Stimulated activated naive CD4-positive, alpha-beta T cell treated with Interleukin-2 at 50 U/mL for 16 hours (primary cell): ENCODE results near the gene GNA12.
"Not testable (repeated sequence)": the region's sequence is repeated elsewhere in the genome, so short reads cannot be mapped to it uniquely, and the experiment has no call there.

Source experiments
- DNase-seq: peaks from one replicate; lab custom pipeline; 2025; lab: John Stamatoyannopoulos, UW

Gene GNA12

GRCh38 chr7:2691011-2691707 is 152.9 kb downstream of the GNA12 start:
- DNase-seq: no peak

DNA sequence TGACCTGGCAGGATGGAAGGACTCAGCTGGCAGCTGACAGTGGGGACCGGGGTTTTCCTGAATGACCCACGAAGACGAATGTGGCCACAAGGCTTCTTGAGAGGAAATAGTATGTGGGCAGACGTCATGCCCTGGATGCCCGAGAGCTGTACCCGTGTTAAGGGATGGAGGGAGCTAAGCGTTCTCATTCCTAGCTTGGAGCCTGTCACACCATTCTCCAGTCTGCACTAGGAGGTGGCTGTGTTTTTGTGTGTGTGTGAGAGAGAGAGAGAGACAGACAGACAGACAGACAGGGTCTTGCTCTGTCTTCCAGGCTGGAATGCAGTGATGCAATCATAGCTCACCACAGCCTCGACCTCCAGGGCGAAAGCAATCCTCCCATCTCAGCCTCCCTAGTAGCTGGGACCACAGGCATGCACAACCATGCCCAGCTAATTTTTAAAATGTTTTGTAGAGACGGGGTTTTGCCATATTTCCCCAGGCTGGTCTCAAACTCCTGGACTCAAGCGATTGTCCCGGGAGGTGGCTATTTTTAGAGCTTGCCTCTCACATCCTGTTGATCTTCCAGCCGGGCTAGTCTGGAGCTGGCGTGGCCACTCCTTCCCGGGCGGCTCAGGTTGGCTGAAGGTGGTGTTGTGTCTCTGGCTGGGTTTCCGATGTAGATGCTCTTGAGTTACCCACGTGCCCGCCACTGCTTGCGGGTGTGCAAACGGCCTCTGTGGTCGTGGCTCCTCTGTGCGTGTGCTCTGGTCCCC is 154.0 kb downstream of the GNA12 start:
- DNase-seq: no peak

DNA sequence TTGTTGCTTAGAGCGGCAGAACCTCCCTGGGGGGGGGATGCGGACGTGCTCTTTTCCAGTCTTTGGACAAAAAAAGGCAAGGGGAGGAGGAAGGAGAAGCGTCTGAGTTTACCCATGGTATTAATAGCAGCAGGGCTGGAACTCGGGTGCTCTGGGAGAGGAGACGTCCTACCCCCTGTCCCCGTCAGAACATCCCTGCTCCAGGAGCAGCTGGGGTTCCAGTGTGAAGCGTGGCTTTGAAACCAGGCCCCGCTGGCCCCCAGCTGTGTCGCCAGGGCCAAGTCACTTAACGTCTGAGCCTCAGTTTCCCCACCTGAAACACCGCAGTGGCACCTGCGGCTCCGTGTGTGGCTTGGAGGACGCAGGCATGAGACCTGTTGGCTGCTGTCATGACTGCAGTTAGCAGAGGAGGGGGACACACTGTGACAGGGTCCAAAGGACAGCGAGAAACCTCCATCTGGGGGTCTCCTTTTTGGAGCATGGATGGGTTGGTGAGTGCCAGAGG is 154.7 kb downstream of the GNA12 start:
- no peak for DNase-seq

DNA sequence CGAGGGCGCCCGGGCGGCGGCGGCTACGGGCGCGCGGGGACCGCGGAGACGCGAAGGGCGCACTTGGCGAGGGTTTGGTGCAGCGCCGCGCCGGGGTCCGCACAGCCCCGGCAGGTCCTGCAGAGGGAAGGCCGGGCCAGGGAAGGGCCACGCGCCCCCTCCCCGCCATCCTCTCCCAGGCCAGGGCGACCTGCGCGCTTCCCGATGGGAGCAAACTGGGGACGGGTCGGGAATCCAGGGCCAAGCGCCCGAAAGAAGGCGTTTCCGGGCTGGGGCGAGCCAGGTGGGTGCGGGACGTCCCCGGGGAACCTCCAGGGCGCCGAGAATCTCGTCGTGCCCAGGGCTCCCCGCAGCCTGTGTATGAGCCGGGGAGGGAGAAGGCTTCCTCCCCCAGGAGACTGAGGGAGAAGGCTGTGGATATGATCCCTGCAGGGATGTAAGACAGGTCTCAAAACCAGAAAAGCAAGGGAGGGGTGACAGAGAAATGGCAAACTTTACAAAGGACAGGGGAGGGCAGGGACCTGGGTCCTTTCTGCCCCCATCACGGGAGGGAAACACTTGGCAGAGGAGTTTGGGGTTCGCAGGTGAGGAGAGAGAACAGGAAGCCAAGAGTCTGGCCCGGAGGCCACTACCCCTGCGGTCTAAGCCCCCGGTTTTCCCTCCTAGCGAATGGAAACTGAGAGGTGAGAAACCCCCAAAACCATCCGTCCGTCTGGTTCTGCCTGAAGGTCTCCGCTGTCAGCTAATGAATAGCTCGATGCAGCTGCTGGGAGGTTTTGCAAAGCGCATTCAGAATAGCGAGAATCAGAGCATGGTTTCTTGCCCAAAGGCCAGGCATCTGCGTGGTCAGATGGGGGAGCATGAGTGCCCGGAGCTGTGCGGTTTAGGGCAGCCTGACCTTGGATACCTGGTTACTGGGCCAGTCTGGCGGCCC is 155.4 kb downstream of the GNA12 start:
- no peak for DNase-seq

DNA sequence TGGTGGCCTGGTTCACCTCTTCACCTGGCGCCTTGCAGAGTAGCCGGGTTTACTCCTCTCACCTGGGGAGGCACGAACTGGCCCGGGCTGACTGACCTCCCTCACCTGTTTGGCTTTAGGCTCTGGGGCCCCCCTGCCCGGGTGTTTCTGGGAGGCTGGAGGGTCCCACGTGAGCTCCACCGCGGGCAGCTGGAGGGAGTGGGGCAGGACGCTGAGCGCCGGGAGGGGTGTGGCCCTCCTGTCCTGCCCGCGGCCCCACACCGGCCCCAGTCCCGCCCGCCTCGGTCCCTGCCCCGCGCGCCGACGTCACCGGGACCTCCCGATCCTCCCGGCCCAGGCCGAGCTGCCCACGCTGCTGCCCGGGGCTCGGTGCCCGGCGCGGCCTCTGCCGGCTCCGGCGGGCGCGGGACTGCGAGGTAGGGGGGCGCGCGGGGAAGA is 156.2 kb downstream of the GNA12 start, which contains the start of gene AMZ1:
TSS of gene AMZ1 (plus strand) at position 322 of the 438 bp plus-strand sequence. CDS start 12,250 bp downstream, outside the sequence.
- no peak for DNase-seq

DNA sequence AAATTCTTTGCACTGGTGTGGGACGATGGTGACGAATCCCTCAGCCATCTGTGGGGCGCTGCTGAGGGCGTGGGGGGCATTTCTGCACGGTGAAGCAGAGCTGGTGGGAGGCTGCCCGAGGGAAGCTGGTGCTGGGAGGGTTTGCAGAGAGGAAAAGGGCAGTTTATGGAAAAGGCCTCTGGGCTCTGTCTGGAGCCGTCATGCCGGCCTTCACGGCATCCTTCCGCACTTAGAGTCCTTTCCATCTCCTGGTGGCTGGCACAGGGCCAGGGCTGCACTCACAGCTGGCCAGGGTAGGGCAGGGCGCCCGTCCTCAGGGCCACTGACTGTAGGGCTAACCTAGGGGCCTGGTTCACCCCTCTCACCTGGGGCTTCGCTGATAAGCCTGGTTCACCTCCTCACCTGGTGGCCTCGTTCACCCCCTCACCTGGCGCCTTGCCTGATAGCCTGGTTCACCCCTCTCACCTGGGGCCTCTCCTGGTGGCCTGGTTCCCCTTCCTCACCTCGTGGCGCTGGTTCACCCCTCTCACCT is 156.7 kb downstream of the GNA12 start:
- DNase-seq: no peak

DNA sequence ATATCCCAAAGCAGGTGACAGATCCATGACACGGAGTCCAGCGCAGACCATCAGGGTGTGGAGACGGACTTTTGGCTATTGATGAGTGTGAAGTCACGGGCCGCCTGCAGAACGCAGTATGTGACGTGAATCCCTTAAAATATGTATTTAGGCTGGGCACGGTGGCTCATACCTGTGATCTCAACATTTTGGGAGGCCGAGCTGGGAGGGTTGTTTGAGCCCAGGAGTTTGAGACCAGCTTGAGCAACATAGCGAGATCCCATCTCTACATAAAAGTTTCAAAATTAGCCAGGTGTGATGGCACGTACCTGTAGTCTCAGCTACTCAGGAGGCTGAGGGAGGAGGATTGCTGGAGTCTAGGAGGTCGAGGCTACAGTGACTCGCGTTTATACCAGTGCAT is 158.0 kb downstream of the GNA12 start:
- DNase-seq: no peak

DNA sequence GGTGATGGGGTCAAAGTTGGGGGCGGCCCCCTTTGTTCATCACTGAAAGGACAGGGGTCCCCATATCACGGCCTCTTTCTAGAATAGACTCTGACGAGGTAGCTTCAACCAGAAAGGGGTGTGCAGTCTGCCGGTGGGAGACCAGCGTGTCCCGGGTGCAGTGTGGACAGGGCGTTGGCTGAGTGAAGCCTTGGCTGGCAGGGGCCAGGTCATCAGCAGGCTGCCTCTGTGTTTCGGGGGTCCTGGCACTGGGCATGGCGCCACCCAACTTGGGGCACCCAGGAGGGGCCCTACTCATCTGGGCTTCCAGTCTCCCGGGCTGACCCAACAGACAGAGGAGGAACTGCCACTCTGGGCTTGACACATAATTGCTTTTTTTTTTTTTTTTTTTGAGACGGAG is 159.6 kb downstream of the GNA12 start:
- DNase-seq: no peak

GRCh38 chr7:2681929-2682799 is 161.9 kb downstream of the GNA12 start:
- no peak for DNase-seq

DNA sequence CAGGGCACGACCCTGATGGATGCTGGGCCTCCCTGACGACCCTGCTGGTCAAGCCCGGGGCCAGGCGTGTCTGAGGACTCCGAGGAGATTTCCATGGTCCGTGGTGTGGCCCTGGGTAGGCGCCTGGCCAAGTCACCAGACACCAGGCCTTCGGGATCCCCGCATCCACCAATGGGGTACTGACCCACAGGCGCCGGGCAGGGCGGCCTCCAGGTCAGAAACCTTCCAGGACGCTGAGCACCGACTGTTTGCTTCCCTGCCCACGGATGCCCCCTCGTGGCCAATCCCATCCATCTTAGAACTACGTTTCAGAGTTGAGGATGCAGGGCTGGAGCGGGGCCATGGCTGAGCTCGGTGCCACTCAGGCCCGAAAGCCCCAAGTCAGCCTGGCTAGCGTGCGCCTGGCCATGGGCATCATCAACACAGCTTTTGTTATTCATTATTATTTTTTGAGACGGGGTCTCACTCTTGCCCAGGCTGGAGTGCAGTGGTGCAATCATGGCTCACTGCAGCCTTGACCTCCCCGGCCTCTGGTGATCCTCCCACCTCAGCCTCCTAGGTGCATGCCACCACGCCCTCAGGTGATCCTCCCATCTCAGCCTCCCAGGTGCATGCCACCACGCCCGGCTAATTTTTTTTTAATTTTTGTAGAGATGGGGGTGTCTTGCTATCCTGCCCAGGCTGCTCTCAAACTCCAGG is 163.2 kb downstream of the GNA12 start:
- peak; percentile 22 for DNase-seq

GRCh38 chr7:2680256-2680655 is 163.9 kb downstream of the GNA12 start:
- no peak for DNase-seq

GRCh38 chr7:2679135-2680127 is 164.7 kb downstream of the GNA12 start:
- DNase-seq: not testable (repeated sequence)

DNA sequence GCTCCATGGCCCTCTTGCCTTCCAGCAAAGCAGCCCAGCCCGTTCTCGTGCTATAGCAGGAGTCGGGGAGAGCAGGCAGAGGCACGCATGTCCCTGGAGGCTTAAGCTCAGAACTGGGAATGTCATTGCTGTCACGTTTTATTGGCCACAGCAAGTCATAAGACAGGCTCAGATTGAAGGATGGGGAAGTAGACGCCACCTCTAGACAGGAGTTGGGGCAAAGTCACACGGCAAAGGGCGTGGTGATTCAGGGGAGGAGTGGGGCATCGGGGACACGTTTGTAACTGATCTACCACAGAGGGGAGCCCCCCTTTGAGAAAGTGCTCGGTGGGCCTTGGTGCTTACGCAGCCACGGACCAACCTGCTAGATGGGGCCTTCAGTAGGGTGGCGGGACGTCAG is 165.7 kb downstream of the GNA12 start:
- not testable (repeated sequence) for DNase-seq
